C4-2B (cell line): Measurements from ENCODE around the gene MYRFL.

Experiments
- CTCF ChIP-seq: fragments of 450-650 bp; conservative IDR thresholded peaks from 2 replicates; pipeline ENCODE4 v1.5.1; 2017; ENCODE audit warnings: mild to moderate bottlenecking
- ZFX ChIP-seq: fragments of 450-650 bp; IDR thresholded peaks from 2 replicates; pipeline ENCODE4 v1.6.1; 2017

- TF ChIP-seq CTCF (no peak), ZFX (no peak)
These were observed 169.7 kb downstream of the MYRFL start for GRCh38 chr12:69994724-69995173.
